SK-N-SH (cell line): ENCODE measurements around the gene GULP1. TPM values are rescaled to one million over a fixed set of nuclear protein-coding genes. Genes with fewer than 3 reads are reported as not detected.

ENCODE experiments used
- CTCF ChIA-PET: fragments of 300-600, 350-600 bp; formaldehyde crosslinking; extraction: SDS; loops from one replicate; lab custom pipeline; 2021; lab: Yijun Ruan, JAX
- POLR2A ChIA-PET: fragments of 350-600 bp; sonication (Branson Sonifier 250); formaldehyde crosslinking; extraction: SDS; loops from one replicate; lab custom pipeline; 2020; ENCODE audit warnings: antibody characterized with exemption, inconsistent platforms; lab: Yijun Ruan, JAX
- DNase-seq: peaks from one replicate; pipeline ENCODE4 v3.0.0; 2012
- H2AFZ ChIP-seq: fragments of 200-600 bp; sonication (generic); 2 replicates; pipeline ENCODE4 v1.8.1; 2016; ENCODE audit warnings: antibody characterized with exemption, mild to moderate bottlenecking, low read depth
- H3F3A ChIP-seq: fragments of 200-600 bp; sonication (generic); replicated peaks from 2 replicates; pipeline ENCODE3; 2016; ENCODE audit warnings: antibody characterized with exemption, mild to moderate bottlenecking; ENCODE audit not compliant: insufficient read depth
- H3K27ac ChIP-seq, 2 experiments: fragments of 200-500 bp in 1 of 2; fragments of 200-600 bp in 1 of 2; sonication (Bioruptor generic) in 1 of 2; sonication (generic), shearing (Covaris generic) in 1 of 2; 2 replicates each; pipeline versions ENCODE4 v1.5.1 to v1.6.1; 2014 to 2016; ENCODE audit warnings: low read depth in 2 of 2, inconsistent platforms in 1 of 2, low read length in 1 of 2, mild to moderate bottlenecking in 1 of 2, mixed read lengths in 1 of 2
- H3K27me3 ChIP-seq: fragments of 200-600 bp; sonication (generic), shearing (Covaris generic); 2 replicates; pipeline ENCODE4 v1.6.1; 2016; ENCODE audit warnings: mixed run types; ENCODE audit not compliant: insufficient read depth
- H3K36me3 ChIP-seq, 2 experiments: fragments of 200-500 bp in 1 of 2; fragments of 200-600 bp in 1 of 2; sonication (Bioruptor generic) in 1 of 2; sonication (generic) in 1 of 2; replicated peaks in 1 of 2; 2 replicates each; pipeline versions ENCODE3 to v1.5.1; 2014 to 2016; ENCODE audit warnings: low read length in 1 of 2, mild to moderate bottlenecking in 1 of 2; ENCODE audit not compliant: insufficient read depth in 2 of 2, control insufficient read depth in 1 of 2
- H3K4me1 ChIP-seq, 2 experiments: fragments of 200-500 bp in 1 of 2; fragments of 200-600 bp in 1 of 2; sonication (Bioruptor generic) in 1 of 2; sonication (generic), shearing (Covaris generic) in 1 of 2; 2 replicates each; pipeline versions ENCODE4 v1.5.1 to v1.6.1; 2014 to 2016; ENCODE audit warnings: low read depth in 1 of 2, low read length in 1 of 2, mixed run types in 1 of 2; ENCODE audit not compliant: insufficient read depth in 2 of 2, control insufficient read depth in 1 of 2
- H3K4me2 ChIP-seq: fragments of 200-600 bp; sonication (generic), shearing (Covaris generic); 2 replicates; pipeline ENCODE4 v1.6.1; 2017; ENCODE audit warnings: mixed run types
- H3K4me3 ChIP-seq, 2 experiments: fragments of 200-500 bp in 1 of 2; fragments of 200-600 bp in 1 of 2; sonication (Bioruptor generic) in 1 of 2; sonication (generic), shearing (Covaris generic) in 1 of 2; 2 replicates each; pipeline versions ENCODE4 v1.5.1 to v1.8.1; 2014 to 2016; ENCODE audit warnings: low read depth in 2 of 2, inconsistent platforms in 1 of 2, low read length in 1 of 2, mild to moderate bottlenecking in 1 of 2, mixed read lengths in 1 of 2, moderate library complexity in 1 of 2
- H3K79me2 ChIP-seq: fragments of 200-600 bp; sonication (generic); 2 replicates; pipeline ENCODE4 v1.8.1; 2017; ENCODE audit warnings: mild to moderate bottlenecking; ENCODE audit not compliant: insufficient read depth
- H3K9ac ChIP-seq: fragments of 200-600 bp; sonication (generic); 2 replicates; pipeline ENCODE4 v1.6.1; 2017; ENCODE audit warnings: mixed run types
- H3K9me2 ChIP-seq: fragments of 200-600 bp; sonication (generic); 2 replicates; pipeline ENCODE4 v1.6.1; 2017; ENCODE audit warnings: mixed run types
- H3K9me3 ChIP-seq: fragments of 200-600 bp; sonication (generic); 2 replicates; pipeline ENCODE4 v1.6.1; 2017; ENCODE audit warnings: mixed run types, mild to moderate bottlenecking, moderate library complexity
- H4K20me1 ChIP-seq: fragments of 200-600 bp; sonication (generic); 2 replicates; pipeline ENCODE4 v1.6.1; 2017; ENCODE audit warnings: mild to moderate bottlenecking, mixed run types; ENCODE audit not compliant: insufficient read depth
- CHD2 ChIP-seq: fragments of 150-350 bp; IDR thresholded peaks from 2 replicates; pipeline ENCODE4 v1.6.1; 2018; ENCODE audit warnings: low read length; ENCODE audit not compliant: partially characterized antibody
- EZH2phosphoT487 ChIP-seq: fragments of 200-600 bp; sonication (generic); IDR thresholded peaks from 2 replicates; pipeline ENCODE4 v1.6.1; 2017; ENCODE audit warnings: low read depth, mixed run types, mild to moderate bottlenecking, antibody characterized with exemption, moderate library complexity, borderline replicate concordance
- FOXJ3 ChIP-seq: sonication (generic); formaldehyde crosslinking; IDR thresholded peaks from 2 replicates; pipeline ENCODE4 v1.5.1; 2020; ENCODE audit warnings: mild to moderate bottlenecking, missing genetic modification reagents
- FOXM1 ChIP-seq: IDR thresholded peaks from 2 replicates; pipeline ENCODE4 v1.4.0; 2012; ENCODE audit warnings: low read depth, mild to moderate bottlenecking
- JUND ChIP-seq: IDR thresholded peaks from 2 replicates; pipeline ENCODE4 v1.4.0; 2012
- NFIC ChIP-seq: IDR thresholded peaks from 2 replicates; pipeline ENCODE4 v1.4.0; 2012; ENCODE audit warnings: borderline replicate concordance
- POLR2AphosphoS5 ChIP-seq: IDR thresholded peaks from 2 replicates; pipeline ENCODE4 v1.6.1; 2012; ENCODE audit warnings: low read depth, low read length
- RAD21 ChIP-seq: IDR thresholded peaks from 2 replicates; pipeline ENCODE4 v1.6.1; 2012; ENCODE audit warnings: mild to moderate bottlenecking, low read length
- RXRA ChIP-seq: IDR thresholded peaks from 2 replicates; pipeline ENCODE4 v1.4.0; 2012; ENCODE audit warnings: low read depth, mild to moderate bottlenecking, borderline replicate concordance
- SIN3A ChIP-seq: IDR thresholded peaks from 2 replicates; pipeline ENCODE4 v1.6.1; 2012; ENCODE audit warnings: low read depth, mild to moderate bottlenecking, low read length, moderate library complexity, borderline replicate concordance
- SMC3 ChIP-seq: IDR thresholded peaks from 2 replicates; pipeline ENCODE4 v1.6.1; 2012; ENCODE audit warnings: low read depth, low read length, improper control_type of control experiment
- WGBS: methylation state at CpG from one replicate; pipeline ENCODE4 v1.1.6; 2017; ENCODE audit warnings: low lambda C conversion rate; 5-methylcytosine and 5-hydroxymethylcytosine counted together
- polyA plus RNA-seq, 3 experiments: library from polyadenylated mRNA; depleted of rRNA; stranded (reverse); fragments of >200 nt; gene quantifications; 2 replicates each; pipeline ENCODE4 v1.2.3, GENCODE V29; 2012
- TF ChIP-seq, protein P1 (sequence below): fragments of 200-600 bp; sonication (generic); IDR thresholded peaks from 2 replicates; pipeline ENCODE4 v1.6.1; 2017; ENCODE audit warnings: antibody characterized with exemption, mild to moderate bottlenecking, moderate library complexity
- TF ChIP-seq, protein P2 (sequence below): IDR thresholded peaks from 2 replicates; pipeline ENCODE4 v1.4.0; 2012; ENCODE audit warnings: low read depth

The GULP1 gene
- polyA plus RNA-seq, 1 of the 3 experiments (the other 2 are of a cell fraction), result 33.8 TPM

DNA sequence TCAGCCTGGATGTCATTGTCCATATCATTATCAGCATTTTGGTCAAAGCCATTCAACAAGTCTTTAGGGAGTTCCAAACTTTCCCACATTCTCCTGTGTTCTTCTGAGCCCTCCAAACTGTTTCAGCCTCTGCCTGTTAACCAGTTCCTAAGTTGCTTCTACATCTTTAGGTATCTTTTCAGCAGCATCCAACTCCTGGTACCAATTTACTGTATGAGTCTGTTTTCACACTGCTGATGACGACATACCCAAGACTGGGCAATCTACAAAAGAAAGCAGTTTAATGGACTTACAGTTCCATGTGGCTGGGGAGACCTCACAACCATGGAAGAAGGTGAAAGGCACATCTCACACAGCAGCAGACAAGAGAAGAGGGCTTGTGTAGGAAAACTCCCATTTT lies 94.2 kb downstream of the GULP1 start:
- Histone ChIP-seq H3K27me3 (no peaks in the 10 kb centered on the region), H3K9ac (no peak overlapping the region), H3F3A (peaks cover 20% of the 10 kb centered on the region), H3K36me3 (peaks cover 23 to 42% of the 10 kb centered on the region in 2 experiments), H3K4me3 (no peak overlapping the region; a peak in 1 of 4 replicates), H3K79me2 (peaks cover 37% of the 10 kb centered on the region), H3K9me2 (no peaks in the 10 kb centered on the region), H3K4me1 (peaks cover 0 to 12% of the 10 kb centered on the region in 2 experiments; a peak in 2 of 4 replicates), H4K20me1 (no peaks in the 10 kb centered on the region), H3K27ac (no peak overlapping the region), H3K4me2 (no peak overlapping the region), H3K9me3 (0 out of 2 replicates have a peak, but pooled peaks cover 5% of the 10 kb centered on the region), H2AFZ (no peak overlapping the region)
- DNase-seq, result no peak
- WGBS, result 78% methylated on average over 1 of the region's 1 CpG
- ChIA-PET POLR2A (no interaction called here), CTCF (no interaction called here)
- TF ChIP-seq, protein P1, sequence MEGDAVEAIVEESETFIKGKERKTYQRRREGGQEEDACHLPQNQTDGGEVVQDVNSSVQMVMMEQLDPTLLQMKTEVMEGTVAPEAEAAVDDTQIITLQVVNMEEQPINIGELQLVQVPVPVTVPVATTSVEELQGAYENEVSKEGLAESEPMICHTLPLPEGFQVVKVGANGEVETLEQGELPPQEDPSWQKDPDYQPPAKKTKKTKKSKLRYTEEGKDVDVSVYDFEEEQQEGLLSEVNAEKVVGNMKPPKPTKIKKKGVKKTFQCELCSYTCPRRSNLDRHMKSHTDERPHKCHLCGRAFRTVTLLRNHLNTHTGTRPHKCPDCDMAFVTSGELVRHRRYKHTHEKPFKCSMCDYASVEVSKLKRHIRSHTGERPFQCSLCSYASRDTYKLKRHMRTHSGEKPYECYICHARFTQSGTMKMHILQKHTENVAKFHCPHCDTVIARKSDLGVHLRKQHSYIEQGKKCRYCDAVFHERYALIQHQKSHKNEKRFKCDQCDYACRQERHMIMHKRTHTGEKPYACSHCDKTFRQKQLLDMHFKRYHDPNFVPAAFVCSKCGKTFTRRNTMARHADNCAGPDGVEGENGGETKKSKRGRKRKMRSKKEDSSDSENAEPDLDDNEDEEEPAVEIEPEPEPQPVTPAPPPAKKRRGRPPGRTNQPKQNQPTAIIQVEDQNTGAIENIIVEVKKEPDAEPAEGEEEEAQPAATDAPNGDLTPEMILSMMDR, result no peak

DNA sequence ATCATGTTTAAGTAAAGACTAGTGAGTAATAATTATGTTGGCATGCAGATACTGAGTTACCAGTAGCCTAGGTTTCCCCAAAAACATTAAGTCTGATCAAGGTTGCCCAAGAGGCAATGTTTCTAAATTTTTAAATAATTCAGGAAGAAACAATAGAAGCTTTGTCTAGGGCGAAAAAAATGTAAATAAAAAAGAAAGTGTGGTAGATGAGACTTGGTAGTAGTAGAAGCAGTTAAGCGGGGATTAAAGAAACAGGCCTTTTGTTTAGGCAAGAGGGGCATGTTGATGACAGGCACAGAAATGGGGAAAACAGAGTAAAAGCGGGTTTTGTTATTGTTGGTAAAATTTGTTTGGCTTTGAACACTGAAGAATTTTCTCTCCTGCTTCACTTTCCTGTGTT lies 97.2 kb downstream of the GULP1 start:
- WGBS, result 94% methylated on average over 3 of the region's 3 CpGs
- Histone ChIP-seq H3K79me2 (peaks cover 45% of the 10 kb centered on the region), H3K4me1 (no peaks in the 10 kb centered on the region), H3F3A (no peaks in the 10 kb centered on the region), H4K20me1 (no peaks in the 10 kb centered on the region), H3K27me3 (no peaks in the 10 kb centered on the region), H3K27ac (no peak overlapping the region), H3K9me2 (no peaks in the 10 kb centered on the region), H3K4me3 (no peak overlapping the region), H3K36me3 (peaks cover 23 to 50% of the 10 kb centered on the region in 2 experiments), H3K9ac (no peak overlapping the region), H2AFZ (no peak overlapping the region), H3K4me2 (no peak overlapping the region), H3K9me3 (peaks cover 11% of the 10 kb centered on the region; the same call in 1 of the 2 replicates)
- DNase-seq, result no peak
- ChIA-PET POLR2A (no interaction called here), CTCF (interaction anchor here (1.0 kb wide), 1 partner anchor 19 kb away, joined by 3 read pairs; no protein-coding TSS in a partner anchor)
- TF ChIP-seq JUND (no peak), CHD2 (no peak), EZH2phosphoT487 (no peak), RAD21 (no peak), NFIC (no peak), FOXM1 (no peak), SMC3 (no peak), POLR2AphosphoS5 (no peak), SIN3A (no peak)

DNA sequence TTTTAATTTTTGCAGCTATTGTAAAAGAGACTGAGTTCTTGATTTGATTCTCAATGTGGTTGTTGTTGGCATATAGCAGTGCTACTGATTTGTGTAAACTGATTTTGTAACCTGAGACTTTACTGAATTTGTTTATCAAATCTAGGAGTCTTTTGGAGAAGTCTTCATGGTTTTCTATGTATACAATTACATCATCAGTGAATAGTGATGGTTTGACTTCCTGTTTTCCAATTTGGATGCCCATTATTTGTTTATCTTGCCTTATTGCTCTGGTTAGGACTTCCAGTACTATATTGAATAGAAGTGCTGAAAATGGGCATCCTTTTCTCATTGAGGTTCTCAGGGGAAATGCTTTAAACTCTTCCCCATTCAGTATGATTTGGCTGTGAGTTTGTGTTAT lies 99.7 kb downstream of the GULP1 start:
- Histone ChIP-seq H3K4me1 (peaks cover 0 to 16% of the 10 kb centered on the region in 2 experiments; a peak in 1 of 4 replicates), H3K9me3 (peaks cover 11% of the 10 kb centered on the region; the same call in 1 of the 2 replicates), H4K20me1 (no peaks in the 10 kb centered on the region), H3K4me3 (no peak overlapping the region), H3K4me2 (no peak overlapping the region), H3K79me2 (peaks cover 59% of the 10 kb centered on the region), H3K27ac (no peak overlapping the region), H3F3A (no peaks in the 10 kb centered on the region), H2AFZ (no peak overlapping the region), H3K27me3 (no peaks in the 10 kb centered on the region), H3K9ac (no peak overlapping the region), H3K36me3 (peaks cover 6 to 34% of the 10 kb centered on the region in 2 experiments), H3K9me2 (no peaks in the 10 kb centered on the region)
- no peak for DNase-seq
- TF ChIP-seq, protein P2, sequence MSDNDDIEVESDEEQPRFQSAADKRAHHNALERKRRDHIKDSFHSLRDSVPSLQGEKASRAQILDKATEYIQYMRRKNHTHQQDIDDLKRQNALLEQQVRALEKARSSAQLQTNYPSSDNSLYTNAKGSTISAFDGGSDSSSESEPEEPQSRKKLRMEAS, result no peak
- TF ChIP-seq CHD2 (no peak), RXRA (no peak), RAD21 (no peak), FOXM1 (no peak), FOXJ3 (CRISPR knock-in tag) (no peak)
- CTCF ChIA-PET, result no interaction called here
- POLR2A ChIA-PET, result no interaction called here
